Measurements from ENCODE around the gene MED31. TPM values are rescaled to one million over a fixed set of nuclear protein-coding genes. Genes with fewer than 3 reads are reported as not detected.
A peak's percentile ranks its signal among the peaks of the same experiment; 100 is the strongest.

MED31 gene
- total and polyA plus RNA-seq, 2 of the 4 experiments (the other 2 are of a cell fraction), result 5.6 to 11.6 TPM

DNA sequence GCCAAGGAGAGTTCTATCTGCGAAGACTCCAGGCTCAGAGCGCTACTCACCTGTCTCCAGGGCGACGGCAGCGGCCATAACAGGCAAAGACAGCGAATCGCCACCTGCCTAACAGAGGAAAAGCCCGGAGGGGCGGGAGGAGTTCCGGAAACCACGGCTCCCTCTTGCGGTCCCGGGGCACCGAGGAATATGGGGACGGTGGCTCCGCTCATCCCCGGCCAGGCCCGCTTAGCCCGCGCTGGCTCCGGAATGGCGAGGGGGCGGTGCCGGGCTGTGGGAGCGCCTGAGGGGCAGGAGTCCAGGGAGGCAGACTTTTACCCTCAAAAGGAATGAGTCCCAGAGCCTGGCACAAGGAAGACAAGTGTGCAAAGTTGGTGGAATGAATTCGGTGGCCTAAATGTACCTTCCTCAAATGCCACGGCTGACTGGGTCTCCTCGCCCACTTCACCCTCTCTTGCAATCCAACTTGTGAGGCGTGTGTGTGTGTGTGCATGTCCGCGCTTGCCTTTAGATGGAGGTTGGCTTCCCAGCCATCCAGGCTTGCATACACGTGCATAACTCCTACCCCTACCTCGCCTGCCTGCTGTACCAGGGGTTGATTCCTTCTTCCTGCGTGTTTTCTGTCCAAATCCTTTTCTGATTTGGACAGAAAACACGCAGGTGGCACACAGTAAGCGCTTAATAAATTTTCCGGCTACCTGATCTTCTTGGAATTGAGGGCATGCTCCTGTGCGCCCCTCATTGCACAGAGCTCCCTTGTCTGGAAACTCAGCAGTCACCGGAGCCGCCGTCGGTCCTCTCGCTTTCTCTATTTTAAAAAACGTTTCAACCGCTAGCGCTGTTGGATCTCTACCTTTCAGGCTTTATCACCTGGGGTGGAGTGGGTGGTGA lies 3.7 kb upstream of the MED31 start:
- H3K36me3 ChIP-seq (ENCODE audit: control insufficient read depth, insufficient read depth, low read length), result no peaks in the 10 kb centered on the region
- H2BK15ac ChIP-seq (ENCODE audit: low read depth, low read length), result no peak overlapping the region
- peaks cover 37% of the 10 kb centered on the region for H3K27me3 ChIP-seq (ENCODE audit: control insufficient read depth, insufficient read depth, low read length)
- WGBS, 2 experiments (ENCODE audit: extremely low coverage in 2 of 2, insufficient read length in 1 of 2), result 17% methylated on average over 5 of the region's 46 CpGs; no CpG with 5 or more reads in 1 of the 2 experiments
- H3K9me3 ChIP-seq (ENCODE audit: control insufficient read depth, insufficient read depth, low read length), result no peaks in the 10 kb centered on the region; the same call in 1 of the 2 replicates
- no peak overlapping the region for H2BK5ac ChIP-seq (ENCODE audit: low read depth, low read length, poor library complexity, severe bottlenecking)
- DNase-seq (no peak), ATAC-seq (ENCODE audit: low read depth) (no peak)
- dilution Hi-C loops (cut with HindIII; ENCODE audit: low sequenced_read_pairs, unreplicated experiment) (no loop called here), intact Hi-C loops (cut with micrococcal nuclease) (loop anchor here (10.0 kb wide), 1 partner anchor 1070 kb away; the partner anchor contains the start of gene NLRP1), in situ Hi-C loops (cut with MboI; ENCODE audit: low sequenced_read_pairs) (no loop called here)
- H3K56ac ChIP-seq (ENCODE audit: extremely low read depth, insufficient read depth, low read length), result no peak overlapping the region
- H3K18ac ChIP-seq (ENCODE audit: low read depth, low read length), result no peak overlapping the region
- no peak overlapping the region for H3K9ac ChIP-seq (ENCODE audit: low read depth, low read length)
- H3K27ac ChIP-seq (ENCODE audit: insufficient read depth, low read length), result no peak overlapping the region
- H3K14ac ChIP-seq (replicated peaks; ENCODE audit: low read depth, low read length), result no peak overlapping the region; the same call in 1 of the 2 replicates
- H2AFZ ChIP-seq (replicated peaks; ENCODE audit: low read length, poor library complexity), result peak overlapping the region; percentile 49
- H4K5ac ChIP-seq (ENCODE audit: low read depth, low read length), result no peak overlapping the region
- ChIA-PET POLR2A (ENCODE audit: unreplicated experiment) (no interaction called here), CTCF (no interaction called here)
- no peak overlapping the region for H4K91ac ChIP-seq (ENCODE audit: insufficient read depth, low read depth, low read length)
- no peak overlapping the region for H2AK9ac ChIP-seq (replicated peaks; ENCODE audit: low read depth, low read length, poor library complexity)
- 0 out of 2 replicates have a peak, but pooled peaks cover 5% of the 10 kb centered on the region for H3K9me1 ChIP-seq (ENCODE audit: insufficient read depth, low read length)
- H3K4me1 ChIP-seq (ENCODE audit: control insufficient read depth, insufficient read depth, low read length), result 0 out of 2 replicates have a peak, but pooled peaks cover 6% of the 10 kb centered on the region
- no peak overlapping the region; the same call in 1 of the 2 replicates for H3K4me2 ChIP-seq (ENCODE audit: low read depth, low read length)
- peaks cover 4 to 17% of the 10 kb centered on the region in 2 experiments; a peak in 3 of 4 replicates for H3K79me1 ChIP-seq (ENCODE audit: low read depth in 1 of 2, low read length in 2 of 2)
- H3K4ac ChIP-seq (ENCODE audit: low read depth, low read length), result no peak overlapping the region
- BruUV-seq (replicated peaks), result no TSS peak
- no peak overlapping the region for H2BK20ac ChIP-seq (ENCODE audit: low read depth, low read length)
- H4K20me1 ChIP-seq (ENCODE audit: insufficient read depth, low read length), result peaks cover 7% of the 10 kb centered on the region
- H3K4me3 ChIP-seq (ENCODE audit: insufficient read depth, low read depth, low read length), result no peak overlapping the region
- peak overlapping the region; percentile 80; the same call in 1 of the 2 replicates for H3K23ac ChIP-seq (ENCODE audit: low read depth, low read length)
- no peak overlapping the region for H2BK120ac ChIP-seq (ENCODE audit: low read depth, low read length)
- H2AK5ac ChIP-seq (ENCODE audit: low read depth, low read length), result no peak overlapping the region
- TF ChIP-seq RCOR1 (IDR thresholded peaks at IDR 0.05; ENCODE audit: insufficient replicate concordance, low read length) (no peak), MAFK (IDR thresholded peaks at IDR 0.05; ENCODE audit: low read depth, low read length) (no peak), CEBPB (IDR thresholded peaks at IDR 0.05; ENCODE audit: low read depth, low read length) (no peak), RFX5 (IDR thresholded peaks at IDR 0.05; ENCODE audit: low read depth, low read length) (no peak), MXI1 (IDR thresholded peaks at IDR 0.05; ENCODE audit: borderline replicate concordance, low read depth, low read length) (no peak)
- no peak overlapping the region for H4K8ac ChIP-seq (ENCODE audit: low read depth in 2 of 2, low read length in 2 of 2)
